Activated naive CD8-positive, alpha-beta T cell treated with anti-CD3 and anti-CD28 coated beads for 36 hours (primary cell): ENCODE data around the gene YRDC. TPM values are rescaled to one million over a fixed set of nuclear protein-coding genes. Genes with fewer than 3 reads are reported as not detected.
A peak's percentile ranks its signal among the peaks of the same experiment; 100 is the strongest.
"Not testable (repeated sequence)": the region's sequence is repeated elsewhere in the genome, so short reads cannot be mapped to it uniquely, and the experiment has no call there.

Experiments used
- DNase-seq: peaks from one replicate; pipeline ENCODE4 v3.0.0; 2021
- H3K27ac Mint-ChIP-seq: one replicate; pipeline ENCODE4 v1.8.0; 2022; ENCODE audit warnings: mild to moderate bottlenecking, moderate library complexity, mixed read lengths
- H3K27me3 Mint-ChIP-seq: one replicate; pipeline ENCODE4 v1.8.0; 2022; ENCODE audit warnings: mild to moderate bottlenecking, mixed read lengths
- H3K36me3 Mint-ChIP-seq: one replicate; pipeline ENCODE4 v1.8.0; 2021; ENCODE audit warnings: mild to moderate bottlenecking, mixed read lengths
- H3K4me1 Mint-ChIP-seq: one replicate; pipeline ENCODE4 v1.8.0; 2021; ENCODE audit warnings: mixed read lengths
- H3K4me3 Mint-ChIP-seq: one replicate; pipeline ENCODE4 v1.8.0; 2022; ENCODE audit warnings: mild to moderate bottlenecking, moderate library complexity, mixed read lengths
- H3K9me3 Mint-ChIP-seq: one replicate; pipeline ENCODE4 v1.8.0; 2022; ENCODE audit warnings: mixed read lengths
- total RNA-seq, 2 experiments: library from RNA; stranded (reverse); gene quantifications; one replicate each; pipeline ENCODE4 v1.2.3, GENCODE V29; 2021

The YRDC gene
- total RNA-seq, 2 experiments from 2014 or later: 58.3 to 62.0 TPM

DNA sequence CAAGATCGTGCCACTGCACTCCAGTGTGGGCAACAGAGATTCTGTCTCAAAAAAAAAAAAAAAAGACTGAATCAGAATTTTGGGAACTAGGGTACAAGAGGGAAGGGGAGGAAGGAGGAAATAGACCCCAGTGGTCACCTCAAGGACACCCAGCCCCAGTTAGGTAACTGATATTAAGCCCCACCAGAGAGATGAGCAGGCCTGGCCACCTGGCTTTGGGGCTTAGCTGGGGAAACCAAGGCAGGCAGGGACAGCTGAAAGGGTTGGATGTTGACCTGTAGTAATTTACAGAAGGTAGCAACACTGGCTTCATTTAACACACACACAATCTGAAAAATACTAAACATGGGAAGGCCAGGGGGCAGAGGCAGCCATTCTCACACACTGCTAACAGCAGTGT lies 5.6 kb downstream of the YRDC start:
- H3K27ac Mint-ChIP-seq: no peak overlapping the region
- H3K27me3 Mint-ChIP-seq: no peaks in the 10 kb centered on the region
- no peaks in the 10 kb centered on the region for H3K9me3 Mint-ChIP-seq
- H3K4me3 Mint-ChIP-seq: no peak overlapping the region
- peaks cover 18% of the 10 kb centered on the region for H3K4me1 Mint-ChIP-seq
- no peak for DNase-seq
- peaks cover 57% of the 10 kb centered on the region for H3K36me3 Mint-ChIP-seq

DNA sequence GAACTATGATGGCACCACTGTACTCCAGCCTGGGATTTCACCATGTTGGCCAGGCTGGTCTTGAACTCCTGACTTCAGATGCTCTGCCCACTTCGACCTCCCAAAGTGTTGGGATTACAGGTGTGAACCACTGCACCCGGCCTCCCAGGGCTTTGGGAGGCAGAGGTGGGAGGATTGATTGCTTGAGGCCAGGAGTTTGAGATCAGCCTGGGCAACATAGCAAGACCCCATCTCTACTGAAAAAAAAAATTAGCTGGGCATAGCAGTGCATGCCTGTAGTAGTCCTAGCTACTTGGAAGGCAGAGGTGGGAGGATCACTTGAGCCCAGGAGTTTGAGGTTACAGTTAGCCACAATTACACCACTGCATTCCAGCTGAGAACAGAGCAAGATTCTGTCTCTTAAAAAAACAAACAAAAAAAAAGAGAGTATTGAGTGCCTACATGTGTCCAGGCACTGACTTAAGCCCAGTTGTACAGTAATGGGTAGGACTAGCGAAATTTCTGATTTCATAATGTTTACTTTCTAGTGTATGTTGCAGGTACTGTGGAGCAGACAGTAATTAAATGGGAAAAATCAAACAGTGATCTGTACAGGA lies 10.2 kb downstream of the YRDC start:
- H3K9me3 Mint-ChIP-seq: no peaks in the 10 kb centered on the region
- H3K4me3 Mint-ChIP-seq: no peak overlapping the region
- no peak for DNase-seq
- H3K27ac Mint-ChIP-seq: no peak overlapping the region
- peaks cover 20% of the 10 kb centered on the region for H3K27me3 Mint-ChIP-seq
- peaks cover 15% of the 10 kb centered on the region for H3K4me1 Mint-ChIP-seq
- H3K36me3 Mint-ChIP-seq: peaks cover 16% of the 10 kb centered on the region

DNA sequence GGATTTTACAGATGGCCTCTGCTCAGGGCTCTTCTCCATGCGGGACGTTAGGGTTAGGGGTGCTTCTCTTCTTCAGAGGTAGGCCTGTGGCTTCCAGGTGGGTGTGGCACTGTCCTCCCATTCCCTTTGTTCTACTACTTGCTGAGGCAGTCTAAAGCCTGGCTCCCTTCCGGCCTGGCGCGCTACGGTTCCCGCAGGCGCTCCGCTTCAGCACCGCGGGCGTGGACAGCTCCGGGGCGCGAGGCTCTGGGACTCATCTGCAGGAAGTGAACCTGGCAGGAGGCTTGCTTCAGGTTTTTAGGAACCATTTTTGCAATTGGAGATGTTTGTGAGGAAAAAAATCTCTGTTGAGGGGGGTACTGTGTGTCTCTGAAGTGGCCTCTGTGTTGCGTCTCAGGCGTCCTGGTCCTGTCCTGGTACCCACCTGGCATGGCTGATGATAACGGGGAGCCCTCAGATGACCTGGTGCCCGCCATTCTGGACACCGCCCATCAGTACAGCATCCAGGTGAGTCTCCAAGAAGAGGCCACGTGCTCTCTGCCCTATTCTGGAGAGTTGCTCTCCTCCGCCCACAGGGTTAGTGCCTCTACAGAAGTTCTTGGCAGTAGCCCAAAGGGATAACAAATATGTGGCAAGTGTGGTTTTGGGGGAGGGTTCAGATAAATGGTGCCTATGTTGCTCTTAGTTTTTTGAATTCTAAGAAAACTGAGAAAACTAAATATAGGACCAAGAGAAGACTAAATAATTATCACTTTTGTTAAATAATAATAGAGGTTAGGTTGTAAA lies 12.5 kb downstream of the YRDC start:
- peak overlapping the region; percentile 62 for H3K4me3 Mint-ChIP-seq
- H3K27ac Mint-ChIP-seq: no peak overlapping the region
- H3K27me3 Mint-ChIP-seq: peaks cover 39% of the 10 kb centered on the region
- peaks cover 3% of the 10 kb centered on the region for H3K36me3 Mint-ChIP-seq
- peaks cover 15% of the 10 kb centered on the region for H3K4me1 Mint-ChIP-seq
- peak; percentile 61 for DNase-seq
- no peaks in the 10 kb centered on the region for H3K9me3 Mint-ChIP-seq

DNA sequence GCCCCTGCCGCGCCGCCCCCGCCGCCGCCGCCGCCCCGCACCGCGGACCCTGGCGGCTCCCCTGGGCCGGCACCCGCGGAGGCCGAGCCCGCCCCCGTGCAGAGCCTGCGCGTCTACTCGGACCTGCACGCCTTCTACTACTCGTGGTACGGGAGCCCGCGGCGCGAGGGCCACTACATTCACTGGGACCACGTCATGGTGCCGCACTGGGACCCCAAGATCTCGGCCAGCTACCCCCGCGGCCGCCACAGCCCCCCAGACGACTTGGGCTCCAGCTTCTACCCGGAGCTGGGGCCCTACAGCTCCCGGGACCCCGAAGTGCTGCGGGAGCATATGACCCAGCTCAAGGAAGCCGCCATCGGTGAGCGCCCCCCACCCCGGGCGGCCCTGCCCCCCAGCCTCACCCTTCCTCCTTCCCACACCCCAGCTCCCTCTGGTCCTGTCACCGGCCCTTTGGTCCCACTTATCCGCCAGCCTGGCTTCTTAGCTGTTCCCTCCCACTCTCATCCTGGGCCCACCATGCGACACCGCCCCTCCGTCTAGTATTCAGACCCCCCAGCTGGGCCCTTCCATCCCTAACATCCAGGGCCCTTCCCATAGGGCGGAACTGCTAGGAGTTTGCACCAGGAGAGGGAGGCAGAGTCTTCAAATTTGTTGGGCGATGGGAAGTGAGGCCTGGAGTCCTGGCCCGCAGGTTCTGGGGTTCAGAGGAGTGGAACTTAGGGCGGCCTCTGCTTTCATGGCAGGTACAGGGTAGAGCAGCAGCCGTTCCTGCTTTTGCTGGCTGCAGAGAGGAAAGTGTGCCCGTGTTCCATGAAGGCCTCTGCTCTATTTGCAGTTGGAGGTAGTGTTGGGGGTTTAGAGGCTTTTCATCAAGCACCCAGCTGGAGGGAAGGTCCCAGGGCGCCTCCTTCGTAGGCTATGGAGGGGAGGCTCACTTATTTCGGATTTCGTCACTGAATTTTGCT lies 13.4 kb downstream of the YRDC start:
- Mint-ChIP-seq H3K36me3 (peaks cover 3% of the 10 kb centered on the region), H3K4me1 (peaks cover 15% of the 10 kb centered on the region), H3K9me3 (no peaks in the 10 kb centered on the region), H3K27ac (no peak overlapping the region), H3K4me3 (peak overlapping the region; percentile 66), H3K27me3 (peaks cover 39% of the 10 kb centered on the region)
- DNase-seq: no peak

DNA sequence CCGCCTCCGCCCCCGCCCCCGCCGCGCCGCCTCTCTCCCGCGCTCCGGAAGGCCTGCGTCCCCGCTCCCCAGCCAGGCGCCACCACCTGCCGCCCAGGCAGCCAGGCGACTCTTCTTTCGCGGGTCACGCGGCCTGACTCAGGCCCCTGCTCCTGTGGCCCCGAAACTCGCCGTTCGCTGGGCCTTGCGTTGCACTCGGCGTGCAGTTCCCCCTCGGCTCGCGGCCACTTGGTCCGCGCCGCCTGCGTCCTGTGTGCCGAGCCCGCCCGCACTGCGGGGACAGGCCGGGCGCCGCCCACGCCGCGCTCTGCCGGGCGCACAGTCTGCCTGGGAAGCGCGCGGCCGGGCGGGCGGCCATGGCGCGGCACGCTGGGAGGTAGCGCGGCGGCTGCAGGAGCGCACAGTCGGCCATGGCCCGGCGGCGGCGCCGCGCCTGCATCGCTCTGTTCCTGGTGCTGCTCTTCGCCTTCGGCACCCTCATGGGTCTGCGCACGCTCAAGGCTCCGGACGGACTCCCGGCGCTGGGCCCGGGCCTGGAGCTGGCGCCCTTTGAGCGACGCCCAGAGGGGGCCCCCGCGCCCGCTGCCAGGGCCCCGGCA lies 14.1 kb downstream of the YRDC start, which contains the start of gene MANEAL:
TSS of gene MANEAL (plus strand) at position 75 of the 599 bp plus-strand sequence. CDS start at position 411, 336 bp downstream.
- Mint-ChIP-seq H3K9me3 (no peaks in the 10 kb centered on the region), H3K4me1 (peaks cover 15% of the 10 kb centered on the region), H3K27me3 (peaks cover 40% of the 10 kb centered on the region), H3K4me3 (peak within 1 kb of the TSS; percentile 66), H3K36me3 (no peaks in the 10 kb centered on the region), H3K27ac (no peak within 1 kb of the TSS)
- DNase-seq: peak; percentile 63

DNA sequence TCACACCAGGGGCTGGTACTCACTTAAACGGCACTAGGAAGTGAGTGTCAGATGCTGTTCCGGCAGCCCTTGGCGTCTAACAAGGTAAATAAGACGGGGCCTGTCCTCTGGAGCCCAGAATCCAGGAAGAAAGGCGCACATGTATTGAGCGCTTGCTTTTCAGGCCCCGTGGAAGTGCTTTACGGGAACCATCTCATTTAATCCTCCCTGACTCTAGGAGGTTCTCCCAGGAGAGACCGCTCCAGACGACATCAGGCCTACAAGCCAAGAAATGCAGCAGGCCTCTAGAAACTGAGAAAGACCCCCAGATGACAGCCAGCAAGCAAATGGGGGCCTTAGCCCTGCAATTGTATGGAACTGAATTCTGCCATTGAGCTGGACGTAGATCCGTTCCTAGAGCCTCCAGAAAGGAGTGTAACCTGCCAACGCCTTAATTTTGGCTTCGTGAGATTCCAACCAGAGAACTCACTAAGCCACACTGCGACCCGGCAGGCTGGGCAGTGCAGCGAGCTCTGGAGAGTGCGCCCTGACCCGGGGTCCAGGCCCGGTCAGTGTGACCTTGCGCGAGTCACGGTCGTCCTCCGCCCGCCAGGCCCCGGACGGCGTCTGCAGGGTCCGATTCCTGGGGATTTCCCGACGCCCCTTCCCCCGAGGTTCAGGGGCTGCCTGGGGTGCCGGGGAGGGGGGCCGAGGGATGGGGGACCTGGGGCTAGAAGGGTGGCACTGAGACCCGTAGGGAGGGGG lies 14.9 kb downstream of the YRDC start:
- Mint-ChIP-seq H3K4me1 (peaks cover 15% of the 10 kb centered on the region), H3K27ac (no peak overlapping the region), H3K4me3 (peak overlapping the region; percentile 14), H3K36me3 (no peaks in the 10 kb centered on the region), H3K9me3 (no peaks in the 10 kb centered on the region), H3K27me3 (peaks cover 48% of the 10 kb centered on the region)
- no peak for DNase-seq

DNA sequence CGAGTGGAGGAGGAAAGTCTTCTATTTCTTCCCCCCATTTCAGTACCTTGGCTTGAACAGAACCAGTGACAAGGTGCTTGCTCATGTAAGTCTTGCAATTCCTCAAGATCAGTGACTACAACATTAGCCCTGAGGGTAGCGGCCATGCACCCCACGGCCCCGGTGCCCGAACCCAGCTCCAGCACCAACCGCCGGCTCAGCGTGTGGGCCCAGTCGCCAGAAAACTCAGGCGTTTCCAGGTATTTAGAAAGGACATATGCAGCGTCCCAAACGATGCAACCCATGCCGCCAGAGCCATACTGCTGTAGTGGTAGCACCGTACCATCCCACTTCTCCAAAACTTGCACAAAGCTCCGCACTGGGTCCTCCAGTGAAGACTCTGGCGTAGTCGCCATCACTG lies 25.5 kb downstream of the YRDC start:
- H3K4me3 Mint-ChIP-seq: no peak overlapping the region
- H3K27ac Mint-ChIP-seq: no peak overlapping the region
- peaks cover under 1% of the 10 kb centered on the region for H3K4me1 Mint-ChIP-seq
- H3K36me3 Mint-ChIP-seq: no peaks in the 10 kb centered on the region
- H3K27me3 Mint-ChIP-seq: peaks cover 27% of the 10 kb centered on the region
- no peak for DNase-seq
- H3K9me3 Mint-ChIP-seq: no peaks in the 10 kb centered on the region

DNA sequence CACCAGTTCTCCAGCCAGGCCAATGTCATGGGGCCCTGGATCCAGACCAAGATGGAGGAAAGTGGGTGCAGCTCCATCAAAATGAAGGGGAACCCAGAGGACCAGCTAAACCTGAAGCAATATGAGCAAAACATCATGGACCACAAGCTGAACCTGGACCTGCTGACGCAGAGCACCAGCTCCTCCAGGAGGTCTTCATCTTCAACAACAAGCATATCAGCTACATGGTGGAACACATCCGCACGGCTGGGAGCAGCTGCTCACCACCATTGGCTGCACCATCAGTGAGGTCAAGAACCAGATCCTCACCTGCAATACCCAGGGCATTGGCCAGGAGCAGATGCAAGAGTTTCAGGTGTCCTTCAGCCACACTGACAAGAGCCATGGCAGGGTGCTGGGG lies 29.4 kb downstream of the YRDC start:
- DNase-seq: no peak
- H3K9me3 Mint-ChIP-seq: no peaks in the 10 kb centered on the region

DNA sequence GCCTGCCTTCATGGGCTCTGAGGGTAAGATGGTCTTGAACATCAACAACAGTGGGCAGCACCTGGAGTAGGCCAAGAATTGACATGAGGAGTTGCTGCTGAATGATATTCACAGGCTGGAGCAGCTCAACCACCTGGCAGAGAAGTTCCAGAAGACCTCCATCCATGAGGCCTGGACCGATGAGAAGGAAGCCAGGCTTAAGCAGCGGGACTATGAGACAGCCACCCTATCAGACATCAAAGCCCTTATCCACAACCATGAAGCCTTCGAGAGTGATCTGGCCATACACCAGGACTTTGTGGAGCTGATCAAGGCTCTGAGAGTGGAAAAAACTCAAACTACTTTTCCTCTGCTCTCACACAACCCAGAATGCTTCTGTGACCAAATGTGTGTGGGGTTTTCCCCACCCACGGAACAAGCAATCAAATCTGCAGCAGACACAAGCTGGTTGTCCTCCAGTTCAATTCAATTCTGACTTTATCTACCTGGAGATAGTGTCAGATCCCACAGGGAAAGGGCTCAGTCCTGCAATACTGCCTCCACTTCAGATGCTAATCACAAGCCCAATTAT lies 31.0 kb downstream of the YRDC start:
- Mint-ChIP-seq H3K9me3 (no peaks in the 10 kb centered on the region), H3K4me1 (peaks cover 12% of the 10 kb centered on the region), H3K27me3 (peaks cover 22% of the 10 kb centered on the region), H3K36me3 (no peaks in the 10 kb centered on the region), H3K27ac (peak overlapping the region; percentile 44), H3K4me3 (no peak overlapping the region)
- peak; percentile 46 for DNase-seq

More for the DNA sequence above, 29.4 kb downstream of the YRDC start:
- H3K27ac Mint-ChIP-seq: no peak overlapping the region
- no peak overlapping the region for H3K4me3 Mint-ChIP-seq
- peaks cover 12% of the 10 kb centered on the region for H3K4me1 Mint-ChIP-seq
- no peaks in the 10 kb centered on the region for H3K36me3 Mint-ChIP-seq
- peaks cover 12% of the 10 kb centered on the region for H3K27me3 Mint-ChIP-seq

DNA sequence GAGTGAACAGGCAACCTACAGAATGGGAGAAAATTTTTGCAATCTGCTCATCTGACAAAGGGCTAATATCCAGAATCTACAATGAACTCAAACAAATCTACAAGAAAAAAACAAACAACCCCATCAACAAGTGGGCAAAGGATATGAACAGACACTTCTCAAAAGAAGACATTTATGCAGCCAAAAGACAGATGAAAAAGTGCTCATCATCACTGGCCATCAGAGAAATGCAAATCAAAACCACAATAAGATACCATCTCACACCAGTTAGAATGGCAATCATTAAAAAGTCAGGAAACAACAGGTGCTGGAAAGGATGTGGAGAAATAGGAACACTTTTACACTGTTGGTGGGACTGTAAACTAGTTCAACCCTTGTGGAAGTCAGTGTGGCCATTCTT lies 36.6 kb downstream of the YRDC start:
- peaks cover 56% of the 10 kb centered on the region for H3K27me3 Mint-ChIP-seq
- not testable (repeated sequence) for H3K4me3 Mint-ChIP-seq, H3K9me3 Mint-ChIP-seq

DNA sequence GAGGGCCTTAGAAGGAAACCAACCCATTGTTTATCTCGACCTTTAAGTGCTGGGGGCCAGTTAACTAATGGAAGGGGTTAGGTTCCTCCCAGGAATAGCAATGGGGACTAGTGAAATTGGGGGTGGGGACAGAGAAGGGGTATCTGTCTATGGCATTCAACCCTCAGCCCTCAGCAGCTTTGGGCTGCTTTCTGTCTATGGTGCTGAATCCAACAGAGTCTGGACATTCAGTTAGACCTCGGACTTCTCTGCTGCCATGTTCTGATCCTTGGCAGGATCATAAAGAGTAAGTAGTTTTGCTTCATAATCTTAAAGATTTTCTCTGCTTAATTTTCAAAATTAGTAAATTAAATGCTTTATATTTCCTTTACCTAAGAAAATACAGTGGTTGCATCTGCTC lies 40.5 kb downstream of the YRDC start:
- H3K27me3 Mint-ChIP-seq: peaks cover 84% of the 10 kb centered on the region
- no peak for DNase-seq
- peaks cover 6% of the 10 kb centered on the region for H3K9me3 Mint-ChIP-seq
- no peak overlapping the region for H3K4me3 Mint-ChIP-seq
- peaks cover 17% of the 10 kb centered on the region for H3K4me1 Mint-ChIP-seq
- no peak overlapping the region for H3K27ac Mint-ChIP-seq
- H3K36me3 Mint-ChIP-seq: peaks cover 2% of the 10 kb centered on the region

More for the DNA sequence above, 36.6 kb downstream of the YRDC start:
- H3K4me1 Mint-ChIP-seq, H3K36me3 Mint-ChIP-seq, DNase-seq, H3K27ac Mint-ChIP-seq: not testable (repeated sequence)

DNA sequence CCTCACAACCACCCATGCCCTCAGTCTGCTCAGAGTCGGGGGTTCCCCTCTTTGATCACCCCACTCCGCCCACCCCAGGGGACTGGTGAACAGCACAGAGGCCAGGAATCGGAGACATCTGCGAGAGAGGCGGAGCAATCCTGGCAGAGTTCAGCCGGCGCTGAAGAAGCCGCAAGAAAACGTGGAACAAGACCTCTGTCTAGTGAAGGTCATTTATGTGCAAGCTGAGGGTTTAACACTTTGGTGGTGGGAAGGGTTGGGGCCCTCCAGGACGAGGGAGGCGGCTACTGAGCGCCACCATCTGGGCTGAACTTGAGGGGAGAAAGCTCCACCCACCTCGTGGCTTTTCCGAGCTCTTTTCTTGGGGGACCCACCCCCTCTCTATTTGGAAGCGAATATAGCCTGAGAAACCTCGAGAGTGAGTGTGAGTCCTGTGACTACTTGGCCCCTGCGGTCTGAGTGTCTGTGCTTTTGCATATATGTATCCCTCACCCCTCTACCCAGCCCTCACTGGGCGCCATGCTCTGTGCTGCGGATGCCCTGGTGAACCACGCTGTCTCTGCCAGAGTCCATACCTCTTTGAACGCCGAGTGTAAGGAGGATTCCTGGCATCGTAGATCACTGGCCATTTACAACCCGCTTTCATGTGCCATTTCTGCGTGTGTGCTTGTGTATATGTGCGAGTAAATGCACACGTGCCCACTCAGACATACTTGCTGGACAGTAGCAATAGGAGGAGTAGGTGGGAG lies 41.9 kb downstream of the YRDC start:
- peaks cover 17% of the 10 kb centered on the region for H3K4me1 Mint-ChIP-seq
- H3K36me3 Mint-ChIP-seq: peaks cover 2% of the 10 kb centered on the region
- peaks cover 6% of the 10 kb centered on the region for H3K9me3 Mint-ChIP-seq
- peaks cover 89% of the 10 kb centered on the region for H3K27me3 Mint-ChIP-seq
- no peak overlapping the region for H3K27ac Mint-ChIP-seq
- peak; percentile 38 for DNase-seq
- peak overlapping the region; percentile 38 for H3K4me3 Mint-ChIP-seq

DNA sequence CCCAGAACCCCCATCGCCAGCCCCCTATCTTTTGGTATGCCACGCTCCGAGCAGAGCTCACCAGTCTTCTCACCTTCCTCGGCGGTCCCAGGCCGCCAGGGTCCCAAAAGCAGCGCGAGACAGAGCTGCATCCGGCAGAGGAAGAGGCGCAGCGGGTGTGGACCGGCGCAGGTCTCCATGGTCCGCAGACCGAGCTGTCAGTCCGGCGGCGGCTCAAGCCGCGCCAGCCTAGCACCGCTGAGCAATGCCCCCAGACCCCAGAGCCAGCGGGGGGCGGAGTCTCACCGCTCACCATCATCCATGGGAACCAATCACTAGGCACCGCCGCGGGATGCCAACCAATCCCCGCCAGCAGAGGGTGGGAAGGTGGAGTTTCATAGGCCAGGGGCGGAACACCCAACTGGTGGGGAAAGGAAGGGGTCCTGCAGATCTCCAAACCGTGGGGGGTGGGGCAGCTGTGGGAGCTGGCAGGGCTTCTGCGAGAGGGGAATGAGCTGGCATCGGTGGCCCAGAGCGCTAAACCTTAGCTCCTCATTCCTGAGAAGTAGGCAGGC lies 43.0 kb downstream of the YRDC start, which contains the start of gene EPHA10:
TSS of gene EPHA10 (minus strand) at position 233 of the 554 bp plus-strand sequence. CDS start at position 179, 54 bp downstream.
- DNase-seq: no peak
- Mint-ChIP-seq H3K9me3 (peaks cover 6% of the 10 kb centered on the region), H3K4me3 (peak within 1 kb of the TSS; percentile 39), H3K27me3 (peaks cover 80% of the 10 kb centered on the region), H3K36me3 (peaks cover 2% of the 10 kb centered on the region), H3K4me1 (peaks cover 17% of the 10 kb centered on the region), H3K27ac (no peak within 1 kb of the TSS)
